OCI-LY1 (cell line): Measurements from ENCODE around the gene TRPC1.

Experiments
- H2AFZ ChIP-seq: fragments of 200-600 bp; sonication (generic), shearing (Covaris generic); 2 replicates; pipeline ENCODE4 v1.6.0; 2014; ENCODE audit warnings: antibody characterized with exemption, mild to moderate bottlenecking, low read length
- H3F3A ChIP-seq: fragments of 200-600 bp; sonication (generic), shearing (Covaris generic); 2 replicates; pipeline ENCODE4 v1.6.0; 2014; ENCODE audit warnings: mild to moderate bottlenecking, antibody characterized with exemption, low read length, moderate library complexity; ENCODE audit not compliant: insufficient read depth
- H3K27ac ChIP-seq: fragments of 200-600 bp; sonication (generic); 2 replicates; pipeline ENCODE4 v1.5.1; 2014; ENCODE audit warnings: low read length, mixed run types, mild to moderate bottlenecking, low read depth; ENCODE audit not compliant: poor library complexity, severe bottlenecking
- H3K27me3 ChIP-seq: fragments of 200-600 bp; sonication (generic); 2 replicates; pipeline ENCODE4 v1.6.0; 2014; ENCODE audit warnings: antibody characterized with exemption, mild to moderate bottlenecking, low read length, moderate library complexity; ENCODE audit not compliant: insufficient read depth
- H3K36me3 ChIP-seq: fragments of 200-600 bp; sonication (generic); 2 replicates; pipeline ENCODE4 v1.6.1; 2014; ENCODE audit warnings: mild to moderate bottlenecking, antibody characterized with exemption, low read length, moderate library complexity, mixed read lengths; ENCODE audit not compliant: insufficient read depth
- H3K4me1 ChIP-seq: fragments of 200-600 bp; sonication (generic); 2 replicates; pipeline ENCODE4 v1.5.1; 2014; ENCODE audit warnings: mild to moderate bottlenecking, low read length, moderate library complexity; ENCODE audit not compliant: insufficient read depth, severe bottlenecking
- H3K4me2 ChIP-seq: fragments of 200-600 bp; sonication (generic), shearing (Covaris generic); 2 replicates; pipeline ENCODE4 v1.6.1; 2014; ENCODE audit warnings: low read length
- H3K4me3 ChIP-seq: fragments of 200-600 bp; sonication (generic); 2 replicates; pipeline ENCODE4 v1.5.1; 2014; ENCODE audit warnings: low read length, low read depth, mild to moderate bottlenecking, mixed read lengths; ENCODE audit not compliant: poor library complexity, severe bottlenecking
- H3K79me2 ChIP-seq: fragments of 200-600 bp; shearing (Covaris generic); 2 replicates; pipeline ENCODE4 v1.6.1; 2016; ENCODE audit warnings: mixed run types, low read length, mixed read lengths; ENCODE audit not compliant: insufficient read depth
- H3K9ac ChIP-seq: fragments of 200-600 bp; sonication (generic), shearing (Covaris generic); 2 replicates; pipeline ENCODE4 v1.6.1; 2014; ENCODE audit warnings: mild to moderate bottlenecking, low read length, mixed read lengths
- H3K9me2 ChIP-seq: fragments of 200-600 bp; sonication (generic), shearing (Covaris generic); 2 replicates; pipeline ENCODE4 v1.6.1; 2014; ENCODE audit warnings: low read depth, mild to moderate bottlenecking, low read length, mixed read lengths
- H3K9me3 ChIP-seq: fragments of 200-600 bp; shearing (Covaris generic); 2 replicates; pipeline ENCODE4 v1.6.1; 2014; ENCODE audit warnings: low read length, mixed read lengths
- H4K20me1 ChIP-seq: fragments of 200-600 bp; sonication (generic), shearing (Covaris generic); 2 replicates; pipeline ENCODE4 v1.6.0; 2016; ENCODE audit warnings: mild to moderate bottlenecking, low read length; ENCODE audit not compliant: insufficient read depth
- CTCF ChIP-seq: fragments of 200-600 bp; sonication (generic), shearing (Covaris generic); IDR thresholded peaks from 2 replicates; pipeline ENCODE4 v1.5.1; 2017; ENCODE audit warnings: mild to moderate bottlenecking, antibody characterized with exemption, low read length, moderate library complexity, mixed read lengths
- EZH2 ChIP-seq: fragments of 200-600 bp; sonication (generic), shearing (Covaris generic); IDR thresholded peaks from 2 replicates; pipeline ENCODE4 v1.8.0; 2017; ENCODE audit warnings: borderline replicate concordance, mixed run types, mild to moderate bottlenecking, antibody characterized with exemption, low read length, moderate library complexity, mixed read lengths

TRPC1 gene

GRCh38 chr3:142857056-142857455 is 133.2 kb downstream of the TRPC1 start:
- Histone ChIP-seq H3K9me2 (no peaks in the 10 kb centered on the region), H3F3A (no peaks in the 10 kb centered on the region), H2AFZ (no peak overlapping the region), H3K4me1 (no peaks in the 10 kb centered on the region), H3K36me3 (no peaks in the 10 kb centered on the region), H3K9ac (no peak overlapping the region), H3K4me3 (no peak overlapping the region), H3K9me3 (no peaks in the 10 kb centered on the region), H3K27me3 (peaks cover under 1% of the 10 kb centered on the region; the same call in 1 of the 2 replicates), H3K4me2 (no peak overlapping the region), H4K20me1 (no peaks in the 10 kb centered on the region), H3K27ac (no peak overlapping the region), H3K79me2 (no peaks in the 10 kb centered on the region)
- TF ChIP-seq EZH2: no peak
- peak; percentile 26; the same call in 1 of the 2 replicates for TF ChIP-seq CTCF
